Mesendoderm (in vitro differentiated cells): Measurements from ENCODE around the gene FOXL2NB.

ENCODE experiments used
- DNase-seq: peaks from one replicate; pipeline ENCODE4 v3.0.0; 2013
- H2AK5ac ChIP-seq: 2 replicates; pipeline ENCODE4 v1.6.1; 2013; ENCODE audit warnings: low read length, inconsistent platforms
- H2BK120ac ChIP-seq: 2 replicates; pipeline ENCODE4 v1.6.1; 2013; ENCODE audit warnings: low read depth, mild to moderate bottlenecking, low read length, moderate library complexity, mixed read lengths
- H2BK15ac ChIP-seq: replicated peaks from 2 replicates; pipeline ENCODE4 v1.6.1; 2013; ENCODE audit warnings: low read depth, mild to moderate bottlenecking, moderate library complexity
- H2BK5ac ChIP-seq: 2 replicates; pipeline ENCODE4 v1.6.1; 2013; ENCODE audit warnings: low read length, inconsistent platforms
- H3K18ac ChIP-seq: 2 replicates; pipeline ENCODE4 v1.6.1; 2013; ENCODE audit warnings: mild to moderate bottlenecking, low read length, mixed read lengths
- H3K23ac ChIP-seq: one replicate; pipeline ENCODE4 v1.6.1; 2013; ENCODE audit warnings: low read length
- H3K27ac ChIP-seq: 2 replicates; pipeline ENCODE4 v1.5.1; 2013; ENCODE audit warnings: low read depth, mild to moderate bottlenecking, inconsistent platforms, low read length, moderate library complexity
- H3K27me3 ChIP-seq: 2 replicates; pipeline ENCODE4 v1.6.1; 2013; ENCODE audit warnings: low read length, control low read depth, mild to moderate bottlenecking, inconsistent platforms; ENCODE audit not compliant: insufficient read depth, poor library complexity
- H3K36me3 ChIP-seq: 2 replicates; pipeline ENCODE4 v1.6.1; 2013; ENCODE audit warnings: low read length, inconsistent platforms; ENCODE audit not compliant: control insufficient read depth, insufficient read depth
- H3K4ac ChIP-seq: one replicate; pipeline ENCODE4 v1.6.1; 2013; ENCODE audit warnings: low read depth, mild to moderate bottlenecking, low read length, moderate library complexity
- H3K4me1 ChIP-seq: 2 replicates; pipeline ENCODE4 v1.6.1; 2013; ENCODE audit warnings: low read depth, low read length, inconsistent platforms; ENCODE audit not compliant: control insufficient read depth
- H3K4me2 ChIP-seq: 2 replicates; pipeline ENCODE4 v1.6.1; 2013; ENCODE audit warnings: low read length
- H3K4me3 ChIP-seq: 2 replicates; pipeline ENCODE4 v1.5.1; 2013; ENCODE audit warnings: mild to moderate bottlenecking, low read length
- H3K56ac ChIP-seq: one replicate; pipeline ENCODE4 v1.6.1; 2013; ENCODE audit warnings: low read length
- H3K79me1 ChIP-seq: 2 replicates; pipeline ENCODE4 v1.6.1; 2013; ENCODE audit warnings: low read length, inconsistent platforms
- H3K79me2 ChIP-seq: 2 replicates; pipeline ENCODE4 v1.6.1; 2013; ENCODE audit warnings: mild to moderate bottlenecking, low read length; ENCODE audit not compliant: control insufficient read depth, insufficient read depth
- H3K9ac ChIP-seq: 2 replicates; pipeline ENCODE4 v1.6.1; 2013; ENCODE audit warnings: low read length, inconsistent platforms
- H4K5ac ChIP-seq: one replicate; pipeline ENCODE4 v1.6.1; 2013; ENCODE audit warnings: low read length
- H4K8ac ChIP-seq: one replicate; pipeline ENCODE4 v1.6.1; 2013; ENCODE audit warnings: low read depth, mild to moderate bottlenecking, control low read depth, low read length, moderate library complexity
- WGBS: extraction: QIAGEN DNeasy Blood & Tissue Kit; methylation state at CpG from one replicate; pipeline ENCODE4 v1.1.7; 2013; ENCODE audit warnings: low lambda C conversion rate, missing lambda C conversion rate; ENCODE audit not compliant: insufficient coverage; ENCODE audit errors: extremely low coverage; 5-methylcytosine and 5-hydroxymethylcytosine counted together

The FOXL2NB gene

DNA sequence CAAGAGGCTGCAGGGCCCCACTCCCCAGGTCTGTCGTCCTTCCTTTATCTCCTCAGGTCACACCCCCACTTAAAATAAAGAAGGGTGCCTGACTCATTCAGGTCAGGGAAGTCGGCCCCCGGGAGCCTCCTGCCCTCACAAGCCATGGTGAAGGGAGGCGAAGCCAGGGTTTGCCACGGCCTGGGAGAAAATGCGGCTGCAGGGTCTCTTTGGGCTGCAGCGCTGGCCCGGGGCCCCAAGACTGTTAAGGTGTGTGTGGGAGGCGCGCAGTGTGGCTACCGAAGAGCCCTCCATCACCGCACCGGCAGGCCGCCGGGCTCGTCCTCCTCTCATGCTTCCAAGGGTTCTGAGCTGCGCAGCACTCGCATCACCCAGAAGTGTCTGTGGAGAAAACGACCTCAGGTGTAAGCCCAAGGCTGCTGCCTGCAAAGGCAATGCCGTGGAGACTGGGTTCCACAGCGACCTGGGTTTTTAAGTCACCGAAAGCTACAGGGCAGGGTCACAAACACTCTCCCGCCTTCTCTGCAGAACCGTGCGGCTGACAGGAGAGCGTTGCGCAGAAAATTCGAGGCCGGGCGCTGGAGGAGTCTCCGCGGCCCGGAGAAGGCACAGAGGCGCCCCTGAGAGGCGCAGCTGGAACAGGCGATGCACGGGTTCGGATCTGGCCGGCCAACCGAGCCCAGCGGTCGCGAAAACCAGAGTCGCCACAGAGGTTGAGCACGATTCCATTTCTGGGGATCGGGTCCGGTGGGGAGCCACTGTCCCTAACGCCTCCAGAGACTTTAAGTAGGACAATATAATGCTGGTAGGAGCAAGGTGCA, 8.8 kb upstream of the FOXL2NB start:
- H4K8ac ChIP-seq, result no peak overlapping the region
- no CpG with 5 or more reads among the region's 48 CpGs for WGBS
- H3K23ac ChIP-seq, result peak overlapping the region; percentile 59
- peak overlapping the region; percentile 7 for H3K4me2 ChIP-seq
- no peak overlapping the region for H3K27ac ChIP-seq
- peaks cover 3% of the 10 kb centered on the region for H3K4me1 ChIP-seq
- peaks cover 54% of the 10 kb centered on the region for H3K27me3 ChIP-seq
- no peaks in the 10 kb centered on the region for H3K79me1 ChIP-seq
- no peaks in the 10 kb centered on the region for H3K36me3 ChIP-seq
- peak; percentile 40 for DNase-seq
- H4K5ac ChIP-seq, result no peak overlapping the region
- H2AK5ac ChIP-seq, result no peak overlapping the region
- no peak overlapping the region for H3K18ac ChIP-seq
- H3K56ac ChIP-seq, result no peak overlapping the region
- no peaks in the 10 kb centered on the region for H3K79me2 ChIP-seq
- no peak overlapping the region for H2BK120ac ChIP-seq
- H3K4ac ChIP-seq, result no peak overlapping the region
- no peak overlapping the region for H2BK5ac ChIP-seq
- peak overlapping the region; percentile 5 for H3K9ac ChIP-seq
- no peak overlapping the region for H3K4me3 ChIP-seq
- no peak overlapping the region for H2BK15ac ChIP-seq

DNA sequence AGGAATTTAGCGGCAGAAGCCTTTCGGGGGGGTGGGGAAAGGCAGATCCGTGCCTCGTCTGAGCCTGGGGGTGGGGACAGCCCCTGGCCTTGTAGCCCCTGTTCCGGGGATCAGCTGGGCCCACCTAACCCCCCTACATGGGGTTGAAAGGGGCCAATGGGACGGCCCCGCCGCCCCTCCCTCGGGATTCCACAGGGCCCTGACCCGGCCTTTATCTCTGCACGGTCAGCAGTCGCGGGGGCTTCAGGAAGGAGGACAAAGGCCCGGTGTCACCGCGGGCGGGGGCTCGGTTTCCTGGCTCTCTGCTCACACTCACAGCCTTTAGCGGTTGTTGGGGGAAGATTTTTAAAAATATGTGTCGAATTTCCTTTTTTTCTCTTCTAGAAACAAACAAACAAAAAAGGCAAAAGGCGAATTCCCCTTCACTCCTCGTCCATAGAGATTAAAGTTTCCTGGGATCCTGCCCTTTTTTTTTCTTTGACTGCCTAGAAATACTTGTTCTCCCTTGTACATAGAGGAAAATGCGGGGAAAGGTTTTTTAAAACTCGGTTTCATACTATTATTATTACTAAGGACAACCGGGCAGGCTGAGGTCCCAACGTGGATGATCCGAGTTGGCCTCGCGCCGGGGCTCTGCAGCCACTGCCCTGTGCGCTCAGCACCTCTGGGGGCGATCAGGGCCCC, 8.0 kb upstream of the FOXL2NB start:
- H2AK5ac ChIP-seq, result no peak overlapping the region
- H3K18ac ChIP-seq, result no peak overlapping the region
- peak; percentile 27 for DNase-seq
- H3K79me2 ChIP-seq, result no peaks in the 10 kb centered on the region
- H3K36me3 ChIP-seq, result no peaks in the 10 kb centered on the region
- no peaks in the 10 kb centered on the region for H3K79me1 ChIP-seq
- WGBS, result no CpG with 5 or more reads among the region's 32 CpGs
- H4K5ac ChIP-seq, result no peak overlapping the region
- no peak overlapping the region for H4K8ac ChIP-seq
- H3K9ac ChIP-seq, result peak overlapping the region; percentile 42
- no peak overlapping the region for H3K23ac ChIP-seq
- H3K4me2 ChIP-seq, result peak overlapping the region; percentile 48
- no peak overlapping the region for H3K27ac ChIP-seq
- no peak overlapping the region for H3K4me3 ChIP-seq
- no peak overlapping the region for H3K4ac ChIP-seq
- H2BK120ac ChIP-seq, result no peak overlapping the region
- H3K4me1 ChIP-seq, result peaks cover 3% of the 10 kb centered on the region
- H2BK5ac ChIP-seq, result no peak overlapping the region
- H3K27me3 ChIP-seq, result peaks cover 62% of the 10 kb centered on the region
- peak overlapping the region; percentile 56 for H3K56ac ChIP-seq
- H2BK15ac ChIP-seq, result no peak overlapping the region

DNA sequence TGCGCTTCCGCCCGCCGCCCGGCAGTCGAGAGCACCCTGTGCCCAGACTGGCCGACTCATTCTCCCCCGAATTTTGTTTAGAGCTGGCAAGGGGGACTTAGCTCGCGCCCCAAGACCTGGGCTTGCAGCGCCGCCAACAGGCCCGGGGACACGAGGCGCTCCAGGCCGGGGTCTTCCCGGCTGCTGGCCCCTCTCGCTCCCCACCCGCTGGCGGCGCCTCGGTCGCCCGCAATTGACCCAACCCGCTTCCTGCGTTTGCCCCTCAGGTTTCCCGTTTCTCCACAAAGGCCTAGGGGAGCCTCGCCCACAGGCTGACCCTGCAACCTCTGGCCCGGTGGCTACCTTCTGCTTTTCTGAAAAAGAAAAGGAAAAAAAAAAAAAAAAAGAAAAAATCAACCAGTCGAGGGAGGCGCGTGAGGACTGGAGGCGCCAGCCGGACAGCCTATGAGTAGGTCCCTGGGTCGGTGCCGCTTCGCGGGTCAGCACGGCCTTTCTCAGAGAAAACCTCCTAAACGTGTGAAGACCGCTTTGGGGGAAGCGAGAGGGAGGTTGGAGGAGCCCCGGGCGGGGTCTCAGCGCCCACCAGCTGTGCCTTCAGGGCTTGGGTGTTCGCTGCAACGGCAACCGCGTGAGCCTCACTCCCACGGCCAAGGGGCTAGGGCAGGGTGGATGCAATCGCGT, 7.3 kb upstream of the FOXL2NB start:
- H3K56ac ChIP-seq, result peak overlapping the region; percentile 56
- H2BK5ac ChIP-seq, result no peak overlapping the region
- peak overlapping the region; percentile 48 for H3K4me2 ChIP-seq
- no peak overlapping the region for H3K4ac ChIP-seq
- H3K27ac ChIP-seq, result no peak overlapping the region
- H3K23ac ChIP-seq, result no peak overlapping the region
- no peak overlapping the region for H3K4me3 ChIP-seq
- H2BK15ac ChIP-seq, result no peak overlapping the region
- H3K79me1 ChIP-seq, result no peaks in the 10 kb centered on the region
- no peaks in the 10 kb centered on the region for H3K79me2 ChIP-seq
- H2AK5ac ChIP-seq, result no peak overlapping the region
- WGBS, result no CpG with 5 or more reads among the region's 52 CpGs
- no peaks in the 10 kb centered on the region for H3K36me3 ChIP-seq
- H3K4me1 ChIP-seq, result peaks cover 3% of the 10 kb centered on the region
- H3K18ac ChIP-seq, result no peak overlapping the region
- no peak overlapping the region for H2BK120ac ChIP-seq
- H3K27me3 ChIP-seq, result peaks cover 65% of the 10 kb centered on the region
- DNase-seq, result peak; percentile 63
- peak overlapping the region; percentile 42 for H3K9ac ChIP-seq
- H4K5ac ChIP-seq, result no peak overlapping the region
- H4K8ac ChIP-seq, result no peak overlapping the region

DNA sequence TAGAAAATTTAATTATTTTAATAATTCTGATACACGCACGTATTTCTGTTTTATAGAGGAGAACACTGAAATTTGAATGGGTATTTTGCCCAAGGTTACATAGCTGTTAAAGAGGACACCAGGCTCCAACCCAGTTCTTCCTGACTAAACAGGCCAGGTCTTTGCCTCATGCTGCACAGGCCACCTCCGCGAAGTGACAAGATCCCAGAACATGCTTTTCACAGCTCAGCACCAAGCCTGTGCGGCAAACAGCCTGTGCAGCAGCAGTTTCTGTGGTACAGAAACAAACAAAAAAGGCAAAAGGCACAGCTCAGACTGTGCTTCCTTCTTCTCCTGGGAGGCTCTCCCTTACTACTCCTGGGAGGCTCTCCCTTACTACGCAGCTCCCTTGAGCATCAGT, 6.6 kb upstream of the FOXL2NB start:
- Histone ChIP-seq H3K27ac (no peak overlapping the region), H3K56ac (no peak overlapping the region), H4K8ac (no peak overlapping the region), H3K79me2 (no peaks in the 10 kb centered on the region), H2BK15ac (no peak overlapping the region), H2BK5ac (no peak overlapping the region), H3K18ac (no peak overlapping the region), H3K27me3 (peaks cover 65% of the 10 kb centered on the region), H3K23ac (no peak overlapping the region), H3K9ac (no peak overlapping the region), H3K36me3 (no peaks in the 10 kb centered on the region), H4K5ac (no peak overlapping the region), H3K4me1 (peaks cover 3% of the 10 kb centered on the region), H3K4me2 (no peak overlapping the region), H3K4ac (no peak overlapping the region), H3K4me3 (no peak overlapping the region), H2AK5ac (no peak overlapping the region), H2BK120ac (no peak overlapping the region), H3K79me1 (no peaks in the 10 kb centered on the region)
- DNase-seq, result no peak
- WGBS, result no CpG with 5 or more reads among the region's 6 CpGs

DNA sequence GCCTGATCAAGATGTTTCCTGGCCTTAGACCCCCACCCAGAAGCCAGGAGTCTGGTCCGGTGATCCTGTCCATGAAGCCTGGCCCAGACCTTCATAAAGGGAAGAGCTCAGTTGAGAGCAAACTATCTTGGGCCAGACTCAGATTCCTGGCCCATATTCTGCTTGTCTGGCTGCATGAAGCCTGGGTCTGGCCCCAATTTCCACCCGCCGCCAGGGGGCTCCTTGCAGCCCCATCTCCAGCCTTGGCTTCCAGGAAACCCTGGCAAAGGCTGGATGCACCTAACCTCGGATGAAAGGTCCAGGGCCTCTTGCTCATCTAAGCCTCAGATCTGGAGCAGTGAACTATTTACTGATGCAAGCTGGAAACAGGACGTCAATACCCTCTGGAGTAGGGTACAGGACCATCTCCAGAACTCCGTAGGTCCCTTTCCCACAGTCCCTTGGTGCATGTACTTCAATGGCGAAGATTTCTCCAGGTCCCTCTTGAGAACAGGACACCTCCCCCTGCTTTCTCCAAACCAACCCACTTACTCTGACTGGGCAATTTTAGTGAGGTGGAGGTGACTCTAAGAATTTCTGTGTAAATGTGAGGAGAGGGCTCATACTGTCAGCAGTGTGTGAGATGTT, 5.6 kb upstream of the FOXL2NB start:
- H3K56ac ChIP-seq, result no peak overlapping the region
- peaks cover 66% of the 10 kb centered on the region for H3K27me3 ChIP-seq
- no peak overlapping the region for H4K5ac ChIP-seq
- H3K23ac ChIP-seq, result no peak overlapping the region
- no peak overlapping the region for H2AK5ac ChIP-seq
- peaks cover 3% of the 10 kb centered on the region for H3K4me1 ChIP-seq
- no CpG with 5 or more reads among the region's 7 CpGs for WGBS
- no peaks in the 10 kb centered on the region for H3K79me1 ChIP-seq
- no peak overlapping the region for H2BK5ac ChIP-seq
- H2BK15ac ChIP-seq, result no peak overlapping the region
- H3K4me3 ChIP-seq, result no peak overlapping the region
- H3K36me3 ChIP-seq, result no peaks in the 10 kb centered on the region
- H3K9ac ChIP-seq, result no peak overlapping the region
- H3K4me2 ChIP-seq, result no peak overlapping the region
- no peaks in the 10 kb centered on the region for H3K79me2 ChIP-seq
- no peak overlapping the region for H3K27ac ChIP-seq
- no peak overlapping the region for H4K8ac ChIP-seq
- no peak overlapping the region for H3K18ac ChIP-seq
- no peak overlapping the region for H3K4ac ChIP-seq
- peak; percentile 83 for DNase-seq
- H2BK120ac ChIP-seq, result no peak overlapping the region
